Activated naive CD4-positive, alpha-beta T cell (primary cell): Measurements from ENCODE around the gene SLC1A3.

Source experiments
- DNase-seq, 4 experiments: peaks; one replicate each; lab custom pipeline; 2025; lab: John Stamatoyannopoulos, UW

Gene SLC1A3

GRCh38 chr5:36685631-36686288 is 79.4 kb downstream of the SLC1A3 start:
- no peak for DNase-seq

GRCh38 chr5:36686881-36687280 is 80.5 kb downstream of the SLC1A3 start:
- no peak for DNase-seq

- no peak for DNase-seq
Observed at GRCh38 chr5:36688722-36689121, 82.3 kb downstream of the SLC1A3 start.

GRCh38 chr5:36689225-36689624 is 82.8 kb downstream of the SLC1A3 start:
- no peak for DNase-seq

GRCh38 chr5:36690041-36690961 is 83.9 kb downstream of the SLC1A3 start:
- peak in 3 of 4 experiments; percentile 15 to 45 (median 24) for DNase-seq

- no peak for DNase-seq
Observed at GRCh38 chr5:36691226-36691625, 84.8 kb downstream of the SLC1A3 start.

- no peak for DNase-seq
Observed at GRCh38 chr5:36691696-36692371, 85.4 kb downstream of the SLC1A3 start.

- peak in 2 of 4 experiments; percentile 1 to 7 for DNase-seq
Observed at GRCh38 chr5:36692791-36693763, 86.7 kb downstream of the SLC1A3 start.

GRCh38 chr5:36694351-36694750 is 87.9 kb downstream of the SLC1A3 start:
- DNase-seq = no peak

GRCh38 chr5:36696059-36696673 is 89.8 kb downstream of the SLC1A3 start:
- no peak for DNase-seq

- DNase-seq = no peak
Observed at GRCh38 chr5:36698031-36698430, 91.6 kb downstream of the SLC1A3 start.

- no peak for DNase-seq
Observed at GRCh38 chr5:36701085-36701698, 94.8 kb downstream of the SLC1A3 start.

- DNase-seq = no peak
Observed at GRCh38 chr5:36703245-36703860, 96.9 kb downstream of the SLC1A3 start.

GRCh38 chr5:36704131-36704530 is 97.7 kb downstream of the SLC1A3 start:
- no peak for DNase-seq

GRCh38 chr5:36705055-36705454 is 98.6 kb downstream of the SLC1A3 start:
- DNase-seq = no peak

GRCh38 chr5:36706662-36707061 is 100.3 kb downstream of the SLC1A3 start:
- no peak for DNase-seq

GRCh38 chr5:36708996-36709395 is 102.6 kb downstream of the SLC1A3 start:
- no peak for DNase-seq

- no peak for DNase-seq
Observed at GRCh38 chr5:36710039-36710438, 103.6 kb downstream of the SLC1A3 start.

GRCh38 chr5:36712706-36713105 is 106.3 kb downstream of the SLC1A3 start:
- DNase-seq = no peak

GRCh38 chr5:36713541-36713940 is 107.1 kb downstream of the SLC1A3 start:
- DNase-seq = no peak
